Left lung (tissue), 14 donors: ENCODE results near the gene MALRD1. TPM values are rescaled to one million over a fixed set of nuclear protein-coding genes. Genes with fewer than 3 reads are reported as not detected.

ENCODE experiments used
- ATAC-seq: fragments of 200-7000 bp; cut with Tn5 transposase; one replicate; pipeline ENCODE4 v1.9.1; 2020; ENCODE audit warnings: moderate library complexity
- DNase-seq, 4 donors: peaks; one replicate each; pipeline ENCODE4 v3.0.0-alpha.2; 2013 to 2020
- H3K27ac ChIP-seq, 2 donors: fragments of 200-600 bp; sonication (generic) in 1 of 2; one replicate each; pipeline versions ENCODE4 v1.5.0 to v1.8.0; 2020 to 2021
- H3K27me3 ChIP-seq, 2 donors: fragments of 200-600 bp; sonication (generic) in 1 of 2; one replicate each; pipeline versions ENCODE4 v1.5.0 to v1.8.0; 2020 to 2021
- H3K36me3 ChIP-seq, 2 donors: fragments of 200-600 bp; sonication (generic) in 1 of 2; one replicate each; pipeline versions ENCODE4 v1.5.0 to v1.8.0; 2020 to 2021
- H3K4me1 ChIP-seq, 2 donors: fragments of 200-600 bp; one replicate each; pipeline ENCODE4 v1.8.0; 2021
- H3K4me3 ChIP-seq, 2 donors: fragments of 200-600 bp; sonication (generic) in 1 of 2; one replicate each; pipeline versions ENCODE4 v1.5.0 to v1.8.0; 2020 to 2021; ENCODE audit warnings: mild to moderate bottlenecking in 1 of 2
- H3K9me3 ChIP-seq, 2 donors: fragments of 200-600 bp; sonication (generic) in 1 of 2; one replicate each; pipeline versions ENCODE4 v1.5.0 to v1.8.0; 2020 to 2021
- intact Hi-C, 2 donors: fragments of 100-400 bp; cut with DNase I; formaldehyde crosslinking; loops; one replicate each; pipeline versions ENCODE4 v1.11.2 to v1.14.2; 2022
- long read RNA-seq, 12 donors: library from polyadenylated mRNA in 2 of 12; unstranded in 2 of 12; transcript quantifications; one replicate each; pipeline ENCODE4 v2.0.0 and lab custom pipeline, GENCODE V29; 2019 to 2026
- polyA plus RNA-seq, 6 donors: library from polyadenylated mRNA; unstranded; fragments of 120-200 nt; gene quantifications; one replicate each; pipeline ENCODE4 v1.2.1, GENCODE V29; 2013; ENCODE audit not compliant: insufficient read length in 6 of 6
- total RNA-seq, 2 donors: library from RNA; stranded (reverse); fragmentation: NEBNext Ultra II Directional; extraction: Animal tissue kit (Norgen Biotek cat#: 25700); gene quantifications; one replicate each; pipeline ENCODE4 v1.2.1, GENCODE V29; 2021
- TF ChIP-seq, protein P1 (sequence below), 2 donors: fragments of 200-600 bp; sonication (generic) in 1 of 2; IDR thresholded peaks; one replicate each; pipeline versions ENCODE4 v1.5.0 to v1.8.0; 2021; ENCODE audit warnings: antibody characterized with exemption in 2 of 2
- donor health status: DM: no; HTN: yes; CAD: no.
- donor health status: DM: no; HTN: no; CAD: no.

The MALRD1 gene
- total RNA-seq (10 to 100 TPM in 1 of 2 donors, 1 to 10 TPM in 1; 8.1 to 12.3 TPM), polyA plus RNA-seq (1 to 10 TPM; 2.6 to 7.6 (median 5.9) TPM)
- long read RNA-seq, donor 1 = 0 reads
- long read RNA-seq, donor 2 = 0 reads
- long read RNA-seq, donor 3 = 0 reads
- long read RNA-seq, donor 4, partial matches to known transcripts = 1 of 2 reads
- long read RNA-seq, donor 4, other reads (novel, unspliced or antisense) = 0 of 2 reads
- long read RNA-seq, donor 5 = 0 reads
- long read RNA-seq, donor 6 = 0 reads
- long read RNA-seq, donor 7, partial matches to known transcripts = 0 of 1 reads
- long read RNA-seq, donor 7, other reads (novel, unspliced or antisense) = 0 of 1 reads
- long read RNA-seq, donor 8 = 0 reads
- long read RNA-seq, donor 9 = 0 reads
- long read RNA-seq, donor 10, partial matches to known transcripts = 0 of 1 reads
- long read RNA-seq, donor 10, other reads (novel, unspliced or antisense) = 1 of 1 reads
- long read RNA-seq, donor 11 = 0 reads
- long read RNA-seq, donor 12 = 0 reads

- TF ChIP-seq, protein P1, sequence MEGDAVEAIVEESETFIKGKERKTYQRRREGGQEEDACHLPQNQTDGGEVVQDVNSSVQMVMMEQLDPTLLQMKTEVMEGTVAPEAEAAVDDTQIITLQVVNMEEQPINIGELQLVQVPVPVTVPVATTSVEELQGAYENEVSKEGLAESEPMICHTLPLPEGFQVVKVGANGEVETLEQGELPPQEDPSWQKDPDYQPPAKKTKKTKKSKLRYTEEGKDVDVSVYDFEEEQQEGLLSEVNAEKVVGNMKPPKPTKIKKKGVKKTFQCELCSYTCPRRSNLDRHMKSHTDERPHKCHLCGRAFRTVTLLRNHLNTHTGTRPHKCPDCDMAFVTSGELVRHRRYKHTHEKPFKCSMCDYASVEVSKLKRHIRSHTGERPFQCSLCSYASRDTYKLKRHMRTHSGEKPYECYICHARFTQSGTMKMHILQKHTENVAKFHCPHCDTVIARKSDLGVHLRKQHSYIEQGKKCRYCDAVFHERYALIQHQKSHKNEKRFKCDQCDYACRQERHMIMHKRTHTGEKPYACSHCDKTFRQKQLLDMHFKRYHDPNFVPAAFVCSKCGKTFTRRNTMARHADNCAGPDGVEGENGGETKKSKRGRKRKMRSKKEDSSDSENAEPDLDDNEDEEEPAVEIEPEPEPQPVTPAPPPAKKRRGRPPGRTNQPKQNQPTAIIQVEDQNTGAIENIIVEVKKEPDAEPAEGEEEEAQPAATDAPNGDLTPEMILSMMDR (IDR thresholded peaks at IDR 0.05) = no peak
- Histone ChIP-seq H3K9me3 (peaks cover 0 to 6% of the 10 kb centered on the region in 2 donors), H3K36me3 (no peaks in the 10 kb centered on the region), H3K27ac (no peak within 1 kb of the TSS), H3K4me1 (no peaks in the 10 kb centered on the region), H3K4me3 (no peak within 1 kb of the TSS), H3K27me3 (no peaks in the 10 kb centered on the region)
- intact Hi-C loops = no loop called here
- no peak for DNase-seq
- no peak for ATAC-seq
Measured at GRCh38 chr10:19048489-19048888, at the start of gene MALRD1. MALRD1 (plus strand) TSS chr10:19048801; CDS start chr10:19048939, 138 bp downstream.

- DNase-seq = peak in 1 of 4 donors; percentile 18
- Histone ChIP-seq H3K27me3 (no peaks in the 10 kb centered on the region), H3K36me3 (no peaks in the 10 kb centered on the region), H3K4me3 (no peak overlapping the region), H3K4me1 (no peaks in the 10 kb centered on the region), H3K27ac (no peak overlapping the region), H3K9me3 (peaks cover 0 to 3% of the 10 kb centered on the region in 2 donors)
- ATAC-seq = no peak
- intact Hi-C loops = no loop called here
- TF ChIP-seq, protein P1 (IDR thresholded peaks at IDR 0.05) = no peak
Measured at GRCh38 chr10:19003341-19003740, 45.3 kb upstream of the MALRD1 start.

DNA sequence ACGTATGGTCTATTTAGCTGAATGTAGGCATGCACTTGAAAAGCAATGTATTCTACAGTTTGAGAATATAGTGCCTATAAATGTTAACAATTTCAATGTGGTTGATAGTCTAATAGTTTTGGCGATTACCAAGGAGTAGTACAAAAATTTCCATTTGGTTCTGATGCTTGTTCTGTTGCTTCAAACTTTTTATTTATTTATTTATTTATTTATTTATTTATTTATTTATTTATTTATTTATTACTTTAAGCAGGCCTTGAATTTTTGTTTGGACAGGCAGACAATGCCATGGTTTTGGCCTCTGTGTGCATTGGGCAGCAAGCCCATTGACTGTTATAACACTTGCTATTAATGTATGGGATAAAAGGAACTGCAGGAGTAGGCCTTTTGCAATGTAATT lies 36.5 kb upstream of the MALRD1 start:
- Histone ChIP-seq H3K9me3 (peaks cover 0 to 10% of the 10 kb centered on the region in 2 donors), H3K27me3 (no peaks in the 10 kb centered on the region), H3K36me3 (no peaks in the 10 kb centered on the region), H3K27ac (no peak overlapping the region), H3K4me3 (no peak overlapping the region), H3K4me1 (no peaks in the 10 kb centered on the region)
- ATAC-seq = no peak
- DNase-seq = no peak
- TF ChIP-seq, protein P1 (IDR thresholded peaks at IDR 0.05) = no peak
- intact Hi-C loops = no loop called here

GRCh38 chr10:19014034-19014433 lies 34.6 kb upstream of the MALRD1 start:
- TF ChIP-seq, protein P1 (IDR thresholded peaks at IDR 0.05) = no peak
- DNase-seq (no peak), ATAC-seq (no peak)
- Histone ChIP-seq H3K9me3 (peaks cover 0 to 10% of the 10 kb centered on the region in 2 donors), H3K36me3 (no peaks in the 10 kb centered on the region), H3K4me3 (no peak overlapping the region), H3K4me1 (no peaks in the 10 kb centered on the region), H3K27me3 (no peaks in the 10 kb centered on the region), H3K27ac (no peak overlapping the region)
- intact Hi-C loops = no loop called here

GRCh38 chr10:19014498-19014897 lies 34.1 kb upstream of the MALRD1 start:
- H3K27ac ChIP-seq = no peak overlapping the region
- ATAC-seq = no peak
- H3K9me3 ChIP-seq = peaks cover 0 to 10% of the 10 kb centered on the region in 2 donors
- no peak overlapping the region for H3K4me3 ChIP-seq
- H3K4me1 ChIP-seq = no peaks in the 10 kb centered on the region
- TF ChIP-seq, protein P1 (IDR thresholded peaks at IDR 0.05) = no peak
- no peaks in the 10 kb centered on the region for H3K27me3 ChIP-seq
- intact Hi-C loops = no loop called here
- DNase-seq = no peak
- no peaks in the 10 kb centered on the region for H3K36me3 ChIP-seq
